HG03108 (cell line): ENCODE data around the gene LAMA5.

Experiments used
- ATAC-seq: cut with Tn5 transposase; IDR thresholded peaks from one replicate; pipeline ENCODE4 v1.9.1; 2021; ENCODE audit warnings: moderate library complexity; ENCODE audit not compliant: unreplicated experiment

LAMA5 gene

GRCh38 chr20:62372042-62372993 lies 5.2 kb upstream of the LAMA5 start:
- ATAC-seq = no peak

- no peak for ATAC-seq
These were observed 4.5 kb upstream of the LAMA5 start for GRCh38 chr20:62371588-62372041.

- no peak for ATAC-seq
These were observed 3.9 kb upstream of the LAMA5 start for GRCh38 chr20:62370807-62371587.

GRCh38 chr20:62370115-62370806 lies 3.1 kb upstream of the LAMA5 start:
- no peak for ATAC-seq

- no peak for ATAC-seq
These were observed 2.7 kb upstream of the LAMA5 start for GRCh38 chr20:62369815-62370114.

- no peak for ATAC-seq
These were observed 2.1 kb upstream of the LAMA5 start for GRCh38 chr20:62368976-62369814.

- no peak for ATAC-seq
These were observed 1.4 kb upstream of the LAMA5 start for GRCh38 chr20:62368392-62368975.

GRCh38 chr20:62367633-62368391 lies 700 bp upstream of the LAMA5 start:
- ATAC-seq = no peak

GRCh38 chr20:62366370-62367135 lies 559 bp downstream of the LAMA5 start:
- no peak for ATAC-seq

- no peak for ATAC-seq
These were observed 1.2 kb downstream of the LAMA5 start for GRCh38 chr20:62365814-62366369.

GRCh38 chr20:62364911-62365736 lies 2.0 kb downstream of the LAMA5 start:
- ATAC-seq = no peak

- ATAC-seq = no peak
These were observed 2.9 kb downstream of the LAMA5 start for GRCh38 chr20:62363920-62364851.

GRCh38 chr20:62362991-62363919 lies 3.9 kb downstream of the LAMA5 start:
- ATAC-seq = no peak

GRCh38 chr20:62362590-62362940 lies 4.5 kb downstream of the LAMA5 start:
- no peak for ATAC-seq

GRCh38 chr20:62361799-62362589 lies 5.1 kb downstream of the LAMA5 start:
- ATAC-seq = no peak
